ENCODE results near the gene PPP2R1B.

Gene PPP2R1B

GRCh38 chr11:111684251-111684650, 81.9 kb downstream of the PPP2R1B start:
- no peak for DNase-seq

DNA sequence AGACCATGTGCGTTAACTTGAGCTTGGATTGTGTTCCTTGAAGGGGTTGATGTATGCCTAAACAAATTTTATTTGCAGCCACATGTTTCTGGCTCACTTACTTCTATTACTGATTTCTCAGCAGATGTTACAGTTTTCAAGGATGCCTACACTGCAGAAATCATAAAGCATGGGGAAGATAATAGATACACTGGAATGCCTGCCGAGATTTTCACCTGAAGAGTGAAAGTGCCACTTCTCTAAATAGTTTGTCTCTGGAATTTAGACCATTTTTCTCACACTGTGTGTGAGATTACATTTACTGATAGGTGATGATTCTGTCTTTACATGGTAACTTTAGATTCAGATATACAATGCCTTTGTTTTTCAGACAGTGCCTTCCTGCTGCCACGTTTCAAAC, 82.4 kb downstream of the PPP2R1B start:
- DNase-seq: no peak

DNA sequence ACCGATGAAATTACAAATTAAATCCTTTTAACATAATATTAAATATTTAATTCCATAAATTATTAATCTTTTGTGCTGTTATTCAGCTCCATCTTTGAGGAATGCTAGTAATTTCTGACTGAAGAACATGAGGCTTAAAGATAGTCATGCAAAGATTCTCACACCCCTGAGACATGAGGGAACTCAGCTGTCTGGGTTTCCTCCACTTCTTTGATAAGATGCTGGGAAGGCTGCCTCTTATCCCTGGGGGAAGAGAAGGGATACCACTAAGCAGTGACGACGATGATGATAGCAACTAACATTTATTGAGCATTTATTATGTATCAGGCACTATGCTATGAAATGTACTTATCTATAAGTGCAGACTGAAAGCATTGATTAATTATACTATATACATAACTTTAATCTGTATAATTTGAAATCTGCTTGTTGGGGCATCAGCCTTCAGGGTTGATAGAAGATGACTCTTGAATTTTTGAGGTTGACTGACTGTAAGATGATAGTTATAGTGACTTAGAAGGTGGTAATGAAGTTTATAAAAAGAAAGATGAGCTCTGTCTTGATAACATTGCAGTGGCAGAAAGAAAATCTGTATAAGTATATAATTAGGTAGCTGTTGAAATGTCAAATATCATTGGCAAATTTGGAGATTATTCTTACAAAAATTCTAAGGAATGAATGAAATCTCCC, 85.6 kb downstream of the PPP2R1B start:
- DNase-seq: no peak

Data from activated CD4-positive, alpha-beta T cell treated with anti-CD3 and anti-CD28 coated beads for 1 hour (primary cell).